Loucy (cell line): ENCODE measurements around the gene SUPT3H.

Experiments used
- H2AFZ ChIP-seq: fragments of 200-600 bp; sonication (generic); 2 replicates; pipeline ENCODE4 v1.6.0; 2016; ENCODE audit warnings: antibody characterized with exemption, mild to moderate bottlenecking, low read length, moderate library complexity
- H3F3A ChIP-seq: fragments of 200-600 bp; 2 replicates; pipeline ENCODE4 v1.6.0; 2016; ENCODE audit warnings: antibody characterized with exemption, low read depth, mild to moderate bottlenecking
- H3K27me3 ChIP-seq: fragments of 200-600 bp; sonication (generic); 2 replicates; pipeline ENCODE4 v1.6.1; 2014; ENCODE audit warnings: low read length, mild to moderate bottlenecking; ENCODE audit not compliant: insufficient read depth, poor library complexity, severe bottlenecking
- H3K36me3 ChIP-seq: fragments of 200-600 bp; sonication (generic); 2 replicates; pipeline ENCODE4 v1.6.1; 2016; ENCODE audit warnings: low read length; ENCODE audit not compliant: insufficient read depth
- H3K4me1 ChIP-seq: fragments of 200-600 bp; sonication (generic); 2 replicates; pipeline ENCODE4 v1.5.1; 2014; ENCODE audit warnings: low read length, mild to moderate bottlenecking; ENCODE audit not compliant: insufficient read depth, poor library complexity, severe bottlenecking
- H3K4me2 ChIP-seq: fragments of 200-600 bp; sonication (generic); 2 replicates; pipeline ENCODE4 v1.6.0; 2014; ENCODE audit warnings: antibody characterized with exemption, low read length, low read depth, mild to moderate bottlenecking; ENCODE audit not compliant: poor library complexity, severe bottlenecking
- H3K4me3 ChIP-seq: fragments of 200-600 bp; sonication (generic); 2 replicates; pipeline ENCODE4 v1.5.1; 2014; ENCODE audit warnings: low read length, mild to moderate bottlenecking, mixed read lengths; ENCODE audit not compliant: poor library complexity, severe bottlenecking
- H3K79me2 ChIP-seq: fragments of 200-600 bp; sonication (generic); 2 replicates; pipeline ENCODE4 v1.6.1; 2014; ENCODE audit warnings: low read length; ENCODE audit not compliant: insufficient read depth
- H3K9ac ChIP-seq: fragments of 200-600 bp; sonication (generic); 2 replicates; pipeline ENCODE4 v1.6.0; 2014; ENCODE audit warnings: mild to moderate bottlenecking, low read depth, low read length, moderate library complexity; ENCODE audit not compliant: poor library complexity, severe bottlenecking
- H3K9me2 ChIP-seq: fragments of 200-600 bp; sonication (generic); replicated peaks from 2 replicates; pipeline ENCODE4 v1.6.1; 2016; ENCODE audit warnings: low read depth, low read length, mixed read lengths
- H3K9me3 ChIP-seq: fragments of 200-600 bp; sonication (generic); 2 replicates; pipeline ENCODE4 v1.6.1; 2014; ENCODE audit warnings: mild to moderate bottlenecking, antibody characterized with exemption, low read length, low read depth; ENCODE audit not compliant: insufficient read depth
- H4K20me1 ChIP-seq: fragments of 200-600 bp; sonication (generic); 2 replicates; pipeline ENCODE4 v1.6.0; 2014; ENCODE audit warnings: antibody characterized with exemption, low read length, mild to moderate bottlenecking; ENCODE audit not compliant: insufficient read depth, poor library complexity, severe bottlenecking
- CTCF ChIP-seq: fragments of 200-600 bp; sonication (generic); conservative IDR thresholded peaks from 2 replicates; pipeline ENCODE4 v1.5.1; 2014; ENCODE audit warnings: mild to moderate bottlenecking, antibody characterized with exemption, low read length
- EZH2phosphoT487 ChIP-seq: fragments of 200-600 bp; IDR thresholded peaks from 2 replicates; pipeline ENCODE4 v1.6.1; 2018; ENCODE audit warnings: antibody characterized with exemption, mild to moderate bottlenecking, moderate library complexity, borderline replicate concordance

Gene SUPT3H

GRCh38 chr6:45212976-45213375, 164.8 kb downstream of the SUPT3H start:
- Histone ChIP-seq H3K9me2 (no peaks in the 10 kb centered on the region), H3F3A (no peaks in the 10 kb centered on the region), H2AFZ (no peak overlapping the region), H3K9me3 (peaks cover 27% of the 10 kb centered on the region), H3K9ac (no peak overlapping the region), H3K4me1 (peaks cover 22% of the 10 kb centered on the region), H3K79me2 (no peaks in the 10 kb centered on the region), H3K4me3 (no peak overlapping the region), H3K27me3 (no peaks in the 10 kb centered on the region), H3K36me3 (no peaks in the 10 kb centered on the region), H4K20me1 (no peaks in the 10 kb centered on the region), H3K4me2 (peak overlapping the region; percentile 27)
- no peak for TF ChIP-seq EZH2phosphoT487
- no peak for TF ChIP-seq CTCF

DNA sequence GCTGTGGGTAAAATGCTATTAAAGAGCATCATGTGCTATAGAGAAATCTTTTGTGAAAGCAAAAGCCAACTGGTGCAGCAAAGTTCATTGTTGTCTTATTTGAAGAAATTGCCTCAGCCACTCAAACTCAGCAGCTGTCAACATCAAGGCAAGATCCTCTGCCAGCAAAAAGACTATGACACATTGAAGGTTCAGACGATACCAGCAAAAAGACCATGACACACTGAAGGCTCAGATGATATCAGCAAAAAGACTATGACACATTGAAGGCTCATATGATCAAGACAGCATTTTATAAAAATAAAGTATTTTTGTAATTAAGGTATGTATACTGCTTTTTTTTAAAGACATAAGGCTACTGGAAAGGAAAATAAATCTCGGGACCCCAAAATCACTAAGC, 168.0 kb downstream of the SUPT3H start:
- H3K9ac ChIP-seq, result no peak overlapping the region
- no peaks in the 10 kb centered on the region for H3K27me3 ChIP-seq
- no peak overlapping the region for H2AFZ ChIP-seq
- H3K9me3 ChIP-seq, result peaks cover 18% of the 10 kb centered on the region
- no peaks in the 10 kb centered on the region for H3K79me2 ChIP-seq
- H3K4me1 ChIP-seq, result peaks cover 32% of the 10 kb centered on the region
- no peak overlapping the region for H3K4me3 ChIP-seq
- no peaks in the 10 kb centered on the region for H3F3A ChIP-seq
- no peaks in the 10 kb centered on the region for H3K9me2 ChIP-seq
- H3K36me3 ChIP-seq, result no peaks in the 10 kb centered on the region
- no peak overlapping the region for H3K4me2 ChIP-seq
- no peaks in the 10 kb centered on the region for H4K20me1 ChIP-seq
- no peak for TF ChIP-seq CTCF
- no peak for TF ChIP-seq EZH2phosphoT487

DNA sequence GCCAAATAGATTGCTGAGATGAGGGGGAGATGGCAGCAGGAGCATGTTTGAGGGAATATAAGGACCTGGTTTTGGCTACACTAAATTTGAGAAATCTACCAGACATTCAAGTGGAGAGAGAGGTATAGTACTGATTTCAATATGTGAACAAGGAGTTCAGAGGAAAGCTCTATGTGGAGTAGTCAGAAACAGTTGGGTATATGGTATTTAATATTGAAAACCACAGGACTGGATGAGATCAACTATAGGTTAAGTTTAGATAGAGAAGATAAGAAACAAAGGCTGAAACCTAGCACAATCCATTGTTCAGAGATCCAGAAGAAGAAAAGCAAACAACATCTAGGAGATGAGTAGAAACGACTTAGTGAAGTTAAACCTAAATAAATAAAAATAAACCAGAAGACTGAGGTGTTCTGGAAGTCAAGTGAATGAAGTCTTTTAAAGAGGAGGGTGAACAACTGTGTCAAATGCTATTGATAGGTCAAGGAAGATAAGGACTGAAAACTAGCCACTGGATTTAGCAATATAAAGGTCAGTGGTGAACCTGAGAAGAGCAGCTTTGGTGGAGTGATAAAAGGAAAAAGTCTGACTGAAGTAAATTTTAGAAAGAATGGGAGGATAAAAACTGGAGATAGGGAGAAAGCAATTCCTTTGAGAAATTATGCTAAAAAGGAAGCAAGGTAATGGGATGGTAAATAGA, 170.8 kb downstream of the SUPT3H start:
- H2AFZ ChIP-seq, result no peak overlapping the region
- no peaks in the 10 kb centered on the region for H4K20me1 ChIP-seq
- H3K27me3 ChIP-seq, result no peaks in the 10 kb centered on the region
- no peaks in the 10 kb centered on the region for H3F3A ChIP-seq
- no peak overlapping the region for H3K4me3 ChIP-seq
- no peaks in the 10 kb centered on the region for H3K36me3 ChIP-seq
- no peak for TF ChIP-seq EZH2phosphoT487
- TF ChIP-seq CTCF, result no peak
- H3K4me2 ChIP-seq, result no peak overlapping the region
- H3K9ac ChIP-seq, result no peak overlapping the region
- H3K9me3 ChIP-seq, result peaks cover 13% of the 10 kb centered on the region
- H3K9me2 ChIP-seq, result no peaks in the 10 kb centered on the region
- no peaks in the 10 kb centered on the region for H3K79me2 ChIP-seq
- peaks cover 35% of the 10 kb centered on the region for H3K4me1 ChIP-seq
